Gastrocnemius medialis (tissue), 4 donors: ENCODE measurements around the gene PNMT. TPM values are rescaled to one million over a fixed set of nuclear protein-coding genes. Genes with fewer than 3 reads are reported as not detected.

Source experiments
- ATAC-seq, 2 donors: fragments of 150-250 bp; one replicate each; pipeline ENCODE4 v1.9.1; 2016
- DNase-seq, 2 donors: peaks; one replicate each; pipeline ENCODE4 v3.0.0-alpha.2; 2019
- H3K27ac ChIP-seq, 4 donors: fragments of 200-600 bp; sonication (generic); 1 replicate in 1 of 4; 2 replicates in 3 of 4; pipeline ENCODE4 v1.5.1; 2016 to 2018; ENCODE audit warnings: mild to moderate bottlenecking in 2 of 4, moderate library complexity in 1 of 4
- H3K27me3 ChIP-seq, 3 donors: fragments of 200-600 bp; sonication (generic) in 2 of 3; 1 replicate in 1 of 3; 2 replicates in 2 of 3; pipeline versions ENCODE4 v1.5.1 to v1.6.0; 2016 to 2019; ENCODE audit warnings: mild to moderate bottlenecking in 1 of 3, moderate library complexity in 1 of 3
- H3K36me3 ChIP-seq, 2 donors: fragments of 200-600 bp; sonication (generic) in 1 of 2; one replicate each; pipeline ENCODE4 v1.5.1; 2017 to 2018
- H3K4me1 ChIP-seq, 2 donors: fragments of 200-600 bp; sonication (generic) in 1 of 2; one replicate each; pipeline ENCODE4 v1.5.1; 2016 to 2017; ENCODE audit warnings: mild to moderate bottlenecking in 2 of 2
- H3K4me3 ChIP-seq, 4 donors: fragments of 200-600 bp; sonication (generic) in 3 of 4; 1 replicate in 1 of 4; 2 replicates in 3 of 4; pipeline ENCODE4 v1.5.1; 2016 to 2019; ENCODE audit warnings: mild to moderate bottlenecking in 2 of 4
- H3K9me3 ChIP-seq, 3 donors: fragments of 200-600 bp; sonication (generic) in 2 of 3; 1 replicate in 1 of 3; 2 replicates in 2 of 3; pipeline ENCODE4 v1.5.1; 2016 to 2019
- CTCF ChIP-seq, 5 experiments: fragments of 450-650 bp in 3 of 5; fragments of 200-600 bp in 2 of 5; sonication (generic) in 2 of 5; IDR thresholded peaks in 4 of 5; conservative IDR thresholded peaks in 1 of 5; 1 replicate in 4 of 5; 2 replicates in 1 of 5; pipeline ENCODE4 v1.5.1; 2016 to 2019; ENCODE audit warnings: antibody characterized with exemption in 5 of 5, mild to moderate bottlenecking in 3 of 5, moderate library complexity in 3 of 5
- POLR2A ChIP-seq, 2 donors: fragments of 450-650 bp; IDR thresholded peaks; one replicate each; pipeline ENCODE4 v1.6.1; 2017; ENCODE audit warnings: antibody characterized with exemption in 2 of 2, mild to moderate bottlenecking in 2 of 2, moderate library complexity in 2 of 2
- in situ Hi-C, 4 donors: fragments of 200-750 bp; cut with MboI; loops; one replicate each; pipeline versions ENCODE4 v1.15.0 to v1.8.0; 2017; ENCODE audit warnings: low sequenced_read_pairs in 4 of 4
- intact Hi-C: fragments of 100-400 bp; cut with DNase I; formaldehyde crosslinking; loops from one replicate; pipeline ENCODE4 v1.15.1; 2023; ENCODE audit warnings: low total_unique reads
- total RNA-seq, 4 donors: library from RNA; depleted of rRNA; stranded (reverse); fragments of >200 nt; gene quantifications; one replicate each; pipeline versions ENCODE4 v1.1.0 to v1.2.3, GENCODE V29; 2016

PNMT gene
- total RNA-seq, 4 donors from 2014 or later = 2.0 to 11.8 (median 7.1) TPM

DNA sequence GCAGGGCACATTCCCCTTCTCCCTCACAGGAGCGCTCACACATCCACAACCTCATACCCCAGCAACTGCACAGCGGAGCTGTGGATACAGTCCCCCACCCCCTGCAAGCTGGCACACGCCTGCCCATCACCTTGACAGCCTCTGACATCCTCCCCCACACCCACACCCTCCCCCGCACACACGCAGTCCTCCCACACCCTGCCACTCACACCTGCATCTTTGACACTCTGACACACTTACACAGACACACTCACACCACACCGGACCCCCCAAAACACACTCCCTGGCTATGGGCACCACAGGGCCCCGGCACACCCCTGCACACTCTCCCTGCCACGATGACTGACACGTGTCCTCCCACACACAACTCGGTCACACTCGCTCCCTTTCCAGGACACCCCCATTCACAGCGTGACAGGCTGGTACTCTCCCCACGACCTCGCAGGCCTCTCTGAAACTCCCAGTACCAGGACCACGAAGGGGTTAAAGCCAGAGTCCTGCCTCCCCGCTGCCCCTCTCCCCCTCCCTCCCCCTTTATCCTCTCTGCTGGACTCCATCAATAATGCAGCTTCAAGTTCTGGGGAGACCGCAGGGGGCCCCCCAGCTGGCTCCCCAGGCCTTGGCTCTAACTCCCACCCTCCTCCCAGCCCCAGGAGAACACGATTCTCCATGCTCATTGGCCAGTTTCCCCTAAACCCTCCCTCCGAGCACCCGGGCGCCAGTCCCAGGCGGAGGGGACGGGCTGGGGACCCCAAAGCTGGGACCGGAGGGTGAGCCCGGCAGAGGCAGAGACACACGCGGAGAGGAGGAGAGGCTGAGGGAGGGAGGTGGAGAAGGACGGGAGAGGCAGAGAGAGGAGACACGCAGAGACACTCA, 41.8 kb upstream of the PNMT start, which contains the start of gene PPP1R1B:
PPP1R1B (plus strand) TSS at position 782 of the 876 bp plus-strand sequence. CDS start 441 bp downstream, outside the sequence.
- Histone ChIP-seq H3K27ac (no peak within 1 kb of the TSS), H3K4me1 (peaks cover 4 to 7% of the 10 kb centered on the region in 2 donors), H3K27me3 (peaks cover 32 to 38% (median 34%) of the 10 kb centered on the region in 3 donors), H3K36me3 (no peaks in the 10 kb centered on the region), H3K4me3 (peak within 1 kb of the TSS; percentile 10 to 44 (median 32)), H3K9me3 (no peaks in the 10 kb centered on the region)
- TF ChIP-seq CTCF (IDR thresholded peaks at IDR 0.05 in 4 of 5, conservative IDR thresholded peaks at IDR 0.05 in 1 of 5) = no peak
- no peak for TF ChIP-seq POLR2A (IDR thresholded peaks at IDR 0.05)
- intact Hi-C loops (no loop called here), in situ Hi-C loops (loop anchor here in 3 of 4 donors (10.0 kb wide), 2 partner anchors 72 to 128 kb away; no protein-coding TSS in a partner anchor)
- no peak for ATAC-seq
- no peak for DNase-seq

DNA sequence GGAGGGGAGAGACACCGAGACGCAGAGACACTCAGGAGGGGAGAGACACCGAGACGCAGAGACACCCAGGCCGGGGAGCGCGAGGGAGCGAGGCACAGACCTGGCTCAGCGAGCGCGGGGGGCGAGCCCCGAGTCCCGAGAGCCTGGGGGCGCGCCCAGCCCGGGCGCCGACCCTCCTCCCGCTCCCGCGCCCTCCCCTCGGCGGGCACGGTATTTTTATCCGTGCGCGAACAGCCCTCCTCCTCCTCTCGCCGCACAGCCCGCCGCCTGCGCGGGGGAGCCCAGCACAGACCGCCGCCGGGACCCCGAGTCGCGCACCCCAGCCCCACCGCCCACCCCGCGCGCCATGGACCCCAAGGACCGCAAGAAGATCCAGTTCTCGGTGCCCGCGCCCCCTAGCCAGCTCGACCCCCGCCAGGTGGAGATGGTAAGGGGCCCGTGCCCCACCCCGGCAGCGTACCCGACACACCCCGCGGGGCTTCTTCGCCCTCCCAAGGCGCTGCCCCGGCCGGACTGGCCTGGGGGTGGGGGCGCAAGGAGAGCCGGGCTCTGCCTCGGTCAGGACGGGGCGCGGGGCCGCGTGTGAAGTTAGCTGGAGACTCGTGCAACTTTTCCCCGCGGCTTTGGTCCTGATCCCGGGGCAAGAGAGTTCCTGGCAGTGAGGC, 41.1 kb upstream of the PNMT start:
- intact Hi-C loops = no loop called here

DNA sequence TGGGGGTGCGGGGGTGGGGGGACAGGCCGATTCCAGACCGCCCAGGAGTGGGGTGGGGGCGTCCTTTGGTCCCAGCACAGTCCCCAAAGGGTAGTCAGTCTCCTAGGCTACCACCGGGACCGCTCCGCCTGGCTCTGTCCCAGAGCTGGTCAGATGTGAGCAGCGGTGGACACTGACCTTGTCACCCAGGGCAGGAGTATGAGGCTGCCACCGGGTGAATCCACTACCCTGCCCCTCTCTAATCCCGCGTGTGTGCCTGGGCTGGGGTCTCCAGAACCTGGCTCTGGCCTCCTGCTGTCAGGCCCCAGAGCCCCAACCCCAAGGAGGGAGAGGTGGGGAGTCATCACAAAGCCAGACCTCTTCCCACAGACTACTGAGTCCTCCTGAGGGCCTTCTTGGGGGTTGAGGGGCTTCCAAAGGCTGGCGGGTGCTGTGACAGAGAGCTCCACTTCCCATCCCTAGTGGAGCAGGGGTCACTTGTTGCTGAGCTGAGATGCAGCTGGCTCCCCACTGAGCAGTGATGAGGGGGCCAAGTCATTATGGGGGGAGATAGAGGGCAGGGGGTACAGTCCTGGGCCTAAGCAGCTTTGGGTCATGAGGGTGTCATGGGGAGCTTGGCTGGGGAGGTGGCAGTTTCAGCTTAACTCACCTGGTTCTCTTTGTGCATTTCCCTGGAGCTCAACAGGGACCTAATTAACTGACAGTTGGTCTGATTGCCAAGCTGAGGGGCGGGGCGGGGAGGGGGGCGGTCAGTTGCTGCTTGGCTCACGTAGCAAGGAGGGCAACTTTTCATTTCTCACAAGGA, 40.3 kb upstream of the PNMT start:
- peaks cover 32 to 38% (median 34%) of the 10 kb centered on the region in 3 donors for H3K27me3 ChIP-seq
- DNase-seq (no peak), ATAC-seq (no peak)
- TF ChIP-seq CTCF (IDR thresholded peaks at IDR 0.05 in 4 of 5, conservative IDR thresholded peaks at IDR 0.05 in 1 of 5) = no peak
- TF ChIP-seq POLR2A (IDR thresholded peaks at IDR 0.05) = no peak
- intact Hi-C loops (no loop called here), in situ Hi-C loops (loop anchor here in 3 of 4 donors (10.0 kb wide), 2 partner anchors 73 to 127 kb away; no protein-coding TSS in a partner anchor)
- H3K9me3 ChIP-seq = no peaks in the 10 kb centered on the region
- H3K36me3 ChIP-seq = no peaks in the 10 kb centered on the region
- H3K27ac ChIP-seq = no peak overlapping the region
- H3K4me3 ChIP-seq = no peak overlapping the region
- H3K4me1 ChIP-seq = peaks cover 4% of the 10 kb centered on the region in 2 donors

More for the DNA sequence above, 41.1 kb upstream of the PNMT start:
- in situ Hi-C loops = loop anchor here in 3 of 4 donors (10.0 kb wide), 2 partner anchors 72 to 128 kb away; no protein-coding TSS in a partner anchor
- Histone ChIP-seq H3K27me3 (peaks cover 32 to 38% (median 34%) of the 10 kb centered on the region in 3 donors), H3K9me3 (no peaks in the 10 kb centered on the region), H3K36me3 (no peaks in the 10 kb centered on the region), H3K4me3 (peak overlapping the region; percentile 10 to 44 (median 32)), H3K27ac (no peak overlapping the region), H3K4me1 (peaks cover 4 to 6% of the 10 kb centered on the region in 2 donors)
- no peak for DNase-seq
- TF ChIP-seq POLR2A (IDR thresholded peaks at IDR 0.05) (no peak), CTCF (IDR thresholded peaks at IDR 0.05 in 4 of 5, conservative IDR thresholded peaks at IDR 0.05 in 1 of 5) (no peak)
- ATAC-seq = no peak
